HG03175 (cell line): ENCODE data around the gene DDX23.

Experiments used
- ATAC-seq: cut with Tn5 transposase; IDR thresholded peaks from one replicate; pipeline ENCODE4 v1.9.1; 2021; ENCODE audit warnings: mild to moderate bottlenecking, moderate library complexity; ENCODE audit not compliant: unreplicated experiment

Gene DDX23

DNA sequence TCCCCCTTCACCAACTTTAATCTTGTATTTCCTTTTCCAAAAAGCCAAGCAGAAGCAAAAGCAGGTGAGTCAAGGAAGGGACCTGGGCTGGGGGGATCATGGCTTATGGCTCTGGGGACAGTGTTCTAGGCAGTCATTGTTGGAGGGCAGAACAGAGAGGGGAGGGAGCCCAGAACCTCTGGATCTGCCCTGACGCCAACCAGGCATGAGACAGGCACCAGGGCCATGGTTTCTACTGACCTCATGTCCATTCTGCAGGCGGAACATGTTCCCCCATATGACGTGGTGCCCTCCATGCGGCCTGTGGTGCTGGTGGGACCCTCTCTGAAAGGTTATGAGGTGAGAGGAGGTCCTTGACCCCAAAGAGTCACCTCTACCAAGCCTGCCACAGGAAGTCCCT lies 27.1 kb downstream of the DDX23 start:
- ATAC-seq: no peak

DNA sequence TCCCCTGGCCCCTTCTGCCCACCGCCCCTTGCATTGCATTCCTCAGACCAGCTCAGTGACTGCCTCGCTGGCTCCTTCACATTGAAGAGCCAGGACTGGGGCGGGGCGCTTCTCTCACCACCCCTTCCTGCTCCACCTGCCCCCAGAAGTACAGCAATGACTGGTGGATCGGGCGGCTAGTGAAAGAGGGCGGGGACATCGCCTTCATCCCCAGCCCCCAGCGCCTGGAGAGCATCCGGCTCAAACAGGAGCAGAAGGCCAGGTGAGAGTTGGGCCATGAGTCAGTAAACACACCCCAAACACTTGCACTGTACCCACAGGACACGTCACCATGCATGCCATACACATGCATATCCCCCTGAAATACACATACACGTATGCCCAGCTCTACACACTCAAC lies 27.9 kb downstream of the DDX23 start:
- no peak for ATAC-seq

DNA sequence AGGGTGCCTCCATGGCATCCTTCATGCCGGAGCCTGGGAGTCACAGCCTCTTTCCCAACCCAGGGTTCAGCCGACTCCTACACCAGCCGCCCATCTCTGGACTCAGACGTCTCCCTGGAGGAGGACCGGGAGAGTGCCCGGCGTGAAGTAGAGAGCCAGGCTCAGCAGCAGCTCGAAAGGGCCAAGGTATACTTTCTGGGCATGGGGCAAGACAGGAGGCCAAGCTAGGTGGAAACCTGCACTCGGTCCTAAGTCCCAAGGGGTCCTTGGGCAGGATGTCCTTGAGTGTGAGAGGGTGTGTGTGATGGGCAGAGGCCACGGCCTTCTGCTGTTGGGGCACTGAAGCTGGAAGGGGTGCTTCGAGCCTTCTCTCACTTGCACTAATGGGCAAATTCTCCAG lies 28.7 kb downstream of the DDX23 start:
- no peak for ATAC-seq

GRCh38 chr12:48822711-48823110 lies 29.3 kb downstream of the DDX23 start:
- no peak for ATAC-seq

DNA sequence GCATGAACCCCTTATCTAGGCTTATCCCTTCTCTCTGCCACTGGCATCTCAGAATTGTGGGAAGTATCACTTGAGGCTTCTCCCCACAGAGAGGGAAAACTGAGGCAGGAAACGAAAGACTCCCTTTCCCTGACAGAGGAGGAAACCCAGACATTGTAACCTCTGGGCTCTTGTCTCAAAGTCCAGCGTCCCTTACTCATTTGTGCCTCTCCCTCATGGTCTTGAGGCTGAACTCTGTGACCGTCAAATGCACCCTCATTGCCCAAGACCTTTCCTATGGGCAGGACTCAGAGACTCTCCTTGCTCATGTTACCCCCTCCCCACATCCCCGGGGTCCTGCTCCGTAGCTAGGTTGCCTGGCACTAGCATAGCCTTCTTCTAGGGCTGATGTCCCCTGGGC lies 29.8 kb downstream of the DDX23 start:
- ATAC-seq: no peak

GRCh38 chr12:48819986-48820725 lies 31.8 kb downstream of the DDX23 start:
- no peak for ATAC-seq

DNA sequence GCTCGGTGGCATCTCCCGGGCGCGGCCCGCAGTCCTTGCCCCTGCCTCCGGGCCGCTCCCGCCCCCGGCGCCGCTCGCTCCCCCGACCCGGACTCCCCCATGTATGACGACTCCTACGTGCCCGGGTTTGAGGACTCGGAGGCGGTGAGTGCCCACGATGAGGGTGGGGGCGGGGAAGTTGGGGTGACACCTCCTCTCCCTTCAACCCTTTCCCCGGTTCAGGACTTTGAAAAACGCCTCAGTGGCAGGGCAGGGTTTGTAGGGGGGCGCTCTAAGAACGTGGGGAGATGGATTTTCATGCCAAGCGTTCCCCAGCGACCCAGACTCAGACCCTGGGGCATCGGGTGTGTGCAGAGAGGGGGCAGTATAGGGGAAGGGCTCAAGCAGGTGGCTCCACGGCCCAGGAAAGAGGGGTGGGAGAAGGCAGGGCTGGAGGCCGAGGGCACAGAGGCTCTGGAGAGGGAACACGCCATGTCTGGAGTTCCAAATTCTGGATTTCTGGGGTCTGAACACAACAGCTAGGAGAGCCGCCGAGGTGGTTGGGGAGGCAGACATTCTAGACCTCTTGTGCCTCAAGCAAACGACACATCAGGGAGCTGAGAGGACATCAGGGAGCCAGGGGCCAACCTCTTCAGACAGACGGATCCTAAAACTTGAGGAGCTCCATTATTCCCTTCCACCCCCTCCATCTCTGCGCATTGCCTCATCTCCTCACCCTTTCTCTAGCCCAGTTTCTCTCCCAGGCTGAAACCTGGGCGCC lies 33.0 kb downstream of the DDX23 start:
- no peak for ATAC-seq

DNA sequence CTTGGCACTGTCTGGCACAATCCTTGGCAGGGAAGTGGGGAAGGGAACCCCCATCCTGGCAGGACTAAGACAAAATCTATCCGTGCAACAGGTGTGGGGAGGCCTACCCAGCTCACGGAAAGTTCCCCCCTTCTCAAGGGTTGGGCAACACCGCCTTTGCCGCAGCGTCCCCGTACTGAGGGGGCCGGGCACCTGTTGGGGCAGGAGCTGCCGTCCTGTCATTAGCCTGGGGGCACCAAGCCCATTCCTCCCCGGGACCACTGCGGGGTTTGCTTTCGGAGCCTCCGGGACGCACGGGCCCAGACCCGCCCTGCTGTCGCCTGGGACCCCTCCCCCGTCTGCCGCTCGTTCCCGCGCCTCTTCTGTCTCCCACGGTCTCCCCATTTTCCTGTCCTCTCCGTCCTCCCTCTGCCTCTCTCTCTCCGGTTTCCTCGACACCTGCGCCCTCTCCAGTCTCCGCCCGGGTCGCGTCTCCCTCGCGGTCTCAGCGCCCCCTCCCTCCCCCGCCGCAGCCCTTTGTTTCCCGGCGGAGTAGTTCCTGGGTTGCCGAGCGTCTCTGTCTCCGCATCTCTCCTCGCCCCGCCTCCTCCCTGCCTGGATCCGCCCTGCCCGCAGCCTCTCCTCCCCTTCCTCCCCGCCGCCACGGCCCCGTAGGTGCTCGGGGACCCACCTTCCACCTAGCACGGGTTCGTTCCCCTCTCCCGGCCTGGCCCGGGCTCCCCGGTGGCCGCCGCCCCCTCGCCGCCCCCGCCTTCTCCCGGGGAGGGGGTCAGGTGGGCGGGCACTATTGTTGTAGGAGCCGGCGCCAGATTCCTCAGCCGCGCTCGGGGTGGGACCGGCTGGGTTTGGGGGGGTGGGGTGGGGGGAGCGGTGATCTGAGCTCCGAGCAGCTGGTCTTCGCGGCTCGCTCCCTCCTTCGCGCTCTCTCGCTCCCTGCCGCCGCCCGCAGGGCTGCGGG lies 33.8 kb downstream of the DDX23 start, which contains the start of gene CACNB3:
CACNB3 (plus strand) TSS at position 624 of the 958 bp plus-strand sequence. CDS start 434 bp downstream, outside the sequence.
- ATAC-seq: peak; percentile 35

DNA sequence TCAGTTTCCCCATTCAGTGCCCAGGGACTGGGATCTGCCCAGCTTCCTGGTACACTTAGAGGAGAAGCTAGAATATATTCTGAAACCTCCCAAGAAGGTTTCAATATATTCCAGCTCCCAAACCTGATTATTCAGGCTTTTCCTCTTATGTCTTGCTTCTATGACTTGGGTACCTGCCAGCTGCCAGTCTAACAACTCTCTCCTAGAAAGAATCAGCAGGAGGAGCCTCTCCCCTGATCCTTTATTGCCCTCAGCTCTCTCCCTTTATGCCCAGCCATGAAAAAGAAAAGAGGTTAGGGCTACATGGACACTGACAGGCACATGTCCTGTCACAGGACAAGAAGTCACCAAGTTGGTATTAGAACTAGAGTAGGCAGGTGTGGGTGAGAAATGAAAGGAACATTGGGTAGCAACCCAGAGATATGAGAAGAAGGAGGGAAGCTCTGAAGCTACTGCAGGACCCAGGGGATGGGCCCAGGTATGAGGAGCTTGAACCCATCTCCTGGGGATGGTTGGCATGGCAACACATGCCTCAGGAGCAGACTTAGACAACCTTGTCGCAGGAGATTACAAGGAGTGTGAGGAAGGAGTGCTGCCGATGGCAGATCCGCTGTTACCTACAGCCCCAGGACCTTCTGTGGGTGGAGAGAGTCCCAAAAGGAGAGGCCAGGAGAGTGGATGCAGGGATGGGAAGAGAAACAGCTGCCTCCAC lies 35.7 kb downstream of the DDX23 start:
- ATAC-seq: no peak

- ATAC-seq: peak; percentile 36
Measured at GRCh38 chr12:48815126-48816110, 36.5 kb downstream of the DDX23 start.

GRCh38 chr12:48814262-48815125 lies 37.5 kb downstream of the DDX23 start:
- peak; percentile 79 for ATAC-seq

DNA sequence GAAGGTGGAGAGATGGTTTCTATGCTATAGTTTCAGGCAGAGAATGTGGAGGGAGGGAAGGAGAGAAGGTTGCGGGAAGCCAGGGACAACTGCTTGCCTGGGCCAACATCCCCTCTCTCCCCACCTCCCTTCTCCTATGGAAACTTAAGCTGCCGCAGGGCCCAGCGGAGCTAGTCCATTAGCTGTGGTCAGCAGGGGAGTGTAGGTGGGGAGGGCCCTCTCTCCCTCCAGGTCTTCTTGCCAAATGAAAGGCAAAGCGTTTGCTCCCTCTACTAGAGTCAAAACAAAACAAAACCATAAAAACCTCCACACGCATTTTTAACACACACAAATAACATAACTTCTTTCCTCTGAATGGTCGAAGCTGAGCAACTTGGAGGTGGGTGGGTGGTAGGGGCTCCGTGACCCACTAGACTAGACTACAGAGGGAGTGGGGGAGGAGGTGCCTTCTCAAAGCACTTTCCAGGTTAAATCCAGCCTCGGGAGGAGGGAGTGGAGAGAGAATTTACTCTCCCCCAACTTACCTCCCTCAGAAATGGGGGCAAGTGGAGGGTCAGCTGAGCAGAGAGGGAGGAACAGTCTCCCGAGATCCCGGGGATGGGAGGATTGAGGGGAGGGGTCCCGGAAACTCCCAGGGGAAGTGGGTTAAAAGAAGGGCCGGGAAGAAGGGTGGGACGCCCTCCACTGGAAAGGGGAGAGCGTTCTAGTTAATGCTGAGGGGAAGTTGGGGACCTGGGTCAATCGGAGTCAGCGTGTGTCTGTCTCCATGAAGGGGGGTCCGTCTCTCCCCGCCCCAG lies 38.3 kb downstream of the DDX23 start:
- no peak for ATAC-seq

DNA sequence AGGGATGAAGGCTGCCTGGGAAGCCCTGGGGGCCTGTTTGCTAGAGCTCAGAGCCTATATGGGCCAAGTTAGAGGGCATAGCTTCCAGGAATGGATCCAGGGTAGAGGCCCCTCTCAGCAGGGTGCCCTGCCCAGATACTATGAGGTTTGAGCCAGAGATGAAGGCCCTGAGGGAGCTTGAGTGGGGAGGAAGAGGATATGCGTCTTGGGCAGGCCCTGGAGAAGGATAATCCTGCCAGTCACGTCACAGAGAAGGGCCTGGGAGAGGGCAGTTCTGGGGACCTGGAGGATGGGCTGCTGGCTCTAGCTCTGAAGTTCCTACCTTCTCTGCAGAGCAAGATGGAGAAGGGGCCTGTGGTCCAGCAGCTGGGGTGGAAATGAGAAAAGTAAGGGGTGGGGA lies 39.6 kb downstream of the DDX23 start:
- ATAC-seq: no peak

DNA sequence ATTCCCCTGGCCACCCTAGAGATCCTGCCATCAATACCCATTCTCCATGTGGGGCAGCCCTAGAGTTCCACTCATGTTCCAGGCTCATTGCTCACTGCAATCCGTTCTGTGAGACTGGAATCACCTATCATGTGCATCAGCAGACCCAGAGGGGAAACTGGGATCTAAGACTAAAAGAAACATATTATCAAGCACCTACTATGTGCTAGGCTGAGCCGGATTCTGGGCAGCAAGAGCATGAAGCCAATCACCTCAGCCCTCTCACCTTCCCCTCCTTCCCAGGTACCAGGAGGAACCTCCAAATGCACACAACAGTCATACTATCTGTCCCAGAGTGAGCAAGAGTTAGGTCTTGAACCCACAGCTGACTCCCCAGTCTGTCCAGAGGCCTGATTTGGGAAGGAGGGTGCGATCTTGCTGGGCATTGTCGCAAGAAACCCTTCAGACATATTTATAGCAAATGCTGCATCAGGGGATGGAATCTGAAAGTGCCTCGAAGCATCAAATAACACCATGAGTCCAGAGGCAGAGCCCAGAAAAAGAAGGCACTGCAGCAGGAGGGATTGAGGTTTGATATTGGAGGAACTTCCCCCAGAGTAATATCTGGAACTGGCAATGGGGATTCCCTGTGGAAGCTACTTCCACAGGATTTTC lies 40.4 kb downstream of the DDX23 start:
- ATAC-seq: no peak

DNA sequence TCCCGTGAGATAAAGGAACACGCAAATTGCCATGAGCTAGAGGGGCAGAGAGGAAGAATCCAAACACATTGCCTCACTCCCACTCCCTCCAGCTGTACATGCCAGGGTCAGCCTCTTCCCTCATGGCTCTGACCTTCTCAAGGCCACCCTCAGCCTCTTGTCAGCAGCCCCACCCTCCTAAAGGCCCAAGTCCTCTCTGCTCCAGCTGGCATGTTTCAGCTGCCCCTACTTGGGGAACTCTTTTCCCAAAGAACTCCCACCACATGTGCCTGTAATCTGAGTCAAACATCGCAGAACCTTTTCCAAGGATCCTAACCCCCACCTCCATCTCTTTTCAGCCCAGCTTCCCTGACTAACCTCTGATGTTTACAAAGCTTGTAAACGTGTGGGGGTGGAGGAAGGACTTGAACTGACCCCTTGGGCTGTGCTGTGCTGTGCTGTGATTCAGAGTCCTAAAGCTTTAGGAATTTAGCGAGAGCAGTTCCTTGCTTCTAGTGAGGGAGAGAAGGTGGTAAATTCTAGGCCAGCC lies 41.0 kb downstream of the DDX23 start:
- no peak for ATAC-seq

DNA sequence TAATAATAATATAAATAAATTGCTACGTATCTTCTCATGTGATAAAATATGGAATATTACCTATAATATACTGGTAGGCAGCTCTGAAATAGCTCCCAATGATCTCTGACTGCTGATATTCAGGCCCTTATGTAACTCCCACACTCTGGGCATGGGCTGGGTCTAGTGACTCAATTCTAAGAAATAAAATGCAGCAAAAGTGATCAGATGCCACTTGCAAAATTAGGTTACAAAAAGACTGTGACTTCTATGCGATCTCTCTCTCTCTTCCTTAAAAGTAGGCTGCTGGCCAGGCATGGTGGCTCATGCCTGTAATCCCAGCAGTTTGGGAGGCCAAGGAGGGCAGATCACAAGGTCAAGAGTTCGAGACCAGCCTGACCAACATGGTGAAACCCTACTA lies 44.0 kb downstream of the DDX23 start:
- ATAC-seq: no peak

GRCh38 chr12:48803675-48804074 lies 48.3 kb downstream of the DDX23 start:
- no peak for ATAC-seq
